ENCODE results near the gene GIMAP5. TPM values are rescaled to one million over a fixed set of nuclear protein-coding genes. Genes with fewer than 3 reads are reported as not detected.

The GIMAP5 gene
- total RNA-seq, 1 donor from 2014 or later = 0.14 TPM

- H3K4me2 ChIP-seq (ENCODE audit: low read length) = no peak overlapping the region
- H3K36me3 Mint-ChIP-seq (ENCODE audit: low read depth, unreplicated experiment) = peaks cover 1% of the 10 kb centered on the region
- H4K20me1 ChIP-seq (ENCODE audit: insufficient read depth, low read length) = no peaks in the 10 kb centered on the region
- H3K4me3 ChIP-seq (ENCODE audit: insufficient read depth, low read depth, low read length) = no peak overlapping the region
- H3K4me1 Mint-ChIP-seq (ENCODE audit: low read depth, unreplicated experiment) = no peaks in the 10 kb centered on the region
- no peaks in the 10 kb centered on the region for H3K4me1 ChIP-seq (ENCODE audit: insufficient read depth, low read length)
- TF ChIP-seq CTCF (IDR thresholded peaks at IDR 0.05; ENCODE audit: insufficient read depth, low read depth, low read length) = no peak
- no peak for TF ChIP-seq EZH2 (IDR thresholded peaks at IDR 0.05; ENCODE audit: insufficient read depth, low read length)
- H3K27ac Mint-ChIP-seq (ENCODE audit: unreplicated experiment) = no peak overlapping the region
- DNase-seq (ENCODE audit: low read depth) (no peak), FAIRE-seq (no peak)
- peaks cover 3% of the 10 kb centered on the region for H3K9me3 Mint-ChIP-seq (ENCODE audit: unreplicated experiment)
- H3K79me2 ChIP-seq (ENCODE audit: insufficient read depth, low read length) = no peaks in the 10 kb centered on the region
- H2AFZ ChIP-seq (ENCODE audit: low read depth, low read length) = no peak overlapping the region
- H3K36me3 ChIP-seq (ENCODE audit: insufficient read depth, low read length) = no peaks in the 10 kb centered on the region
- H3K4me3 Mint-ChIP-seq (ENCODE audit: unreplicated experiment) = no peak overlapping the region
- H3K27me3 ChIP-seq (ENCODE audit: insufficient read depth, low read length) = no peaks in the 10 kb centered on the region
- no peak overlapping the region for H3K27ac ChIP-seq (ENCODE audit: low read depth, low read length)
- H3K27me3 Mint-ChIP-seq (ENCODE audit: low read depth, unreplicated experiment) = peaks cover 81% of the 10 kb centered on the region
- H3K9me3 ChIP-seq (ENCODE audit: insufficient read depth, low read depth, low read length) = no peaks in the 10 kb centered on the region
- H3K9ac ChIP-seq (ENCODE audit: low read length) = no peak overlapping the region
Observed at GRCh38 chr7:150742286-150742968, 5.2 kb downstream of the GIMAP5 start.

GRCh38 chr7:150744041-150744656, 6.9 kb downstream of the GIMAP5 start:
- Histone ChIP-seq H2AFZ (ENCODE audit: low read depth, low read length) (no peak overlapping the region), H3K36me3 (ENCODE audit: insufficient read depth, low read length) (no peaks in the 10 kb centered on the region), H3K9me3 (ENCODE audit: insufficient read depth, low read depth, low read length) (no peaks in the 10 kb centered on the region), H3K4me1 (ENCODE audit: insufficient read depth, low read length) (no peaks in the 10 kb centered on the region), H3K9ac (ENCODE audit: low read length) (no peak overlapping the region), H3K79me2 (ENCODE audit: insufficient read depth, low read length) (no peaks in the 10 kb centered on the region), H3K4me2 (ENCODE audit: low read length) (no peak overlapping the region), H4K20me1 (ENCODE audit: insufficient read depth, low read length) (no peaks in the 10 kb centered on the region), H3K27me3 (ENCODE audit: insufficient read depth, low read length) (no peaks in the 10 kb centered on the region), H3K4me3 (ENCODE audit: insufficient read depth, low read depth, low read length) (no peak overlapping the region), H3K27ac (ENCODE audit: low read depth, low read length) (no peak overlapping the region)
- no peak overlapping the region for H3K27ac Mint-ChIP-seq (ENCODE audit: unreplicated experiment)
- H3K4me3 Mint-ChIP-seq (ENCODE audit: unreplicated experiment) = no peak overlapping the region
- TF ChIP-seq CTCF (IDR thresholded peaks at IDR 0.05; ENCODE audit: insufficient read depth, low read depth, low read length) (no peak), EZH2 (IDR thresholded peaks at IDR 0.05; ENCODE audit: insufficient read depth, low read length) (no peak)
- H3K9me3 Mint-ChIP-seq (ENCODE audit: unreplicated experiment) = peaks cover 6% of the 10 kb centered on the region
- no peaks in the 10 kb centered on the region for H3K4me1 Mint-ChIP-seq (ENCODE audit: low read depth, unreplicated experiment)
- FAIRE-seq (no peak), DNase-seq (ENCODE audit: low read depth) (no peak)
- peaks cover 1% of the 10 kb centered on the region for H3K36me3 Mint-ChIP-seq (ENCODE audit: low read depth, unreplicated experiment)
- peaks cover 81% of the 10 kb centered on the region for H3K27me3 Mint-ChIP-seq (ENCODE audit: low read depth, unreplicated experiment)

GRCh38 chr7:150745086-150745485, 7.9 kb downstream of the GIMAP5 start:
- H3K4me3 ChIP-seq (ENCODE audit: insufficient read depth, low read depth, low read length) = no peak overlapping the region
- no peak for TF ChIP-seq EZH2 (IDR thresholded peaks at IDR 0.05; ENCODE audit: insufficient read depth, low read length)
- no peak for TF ChIP-seq CTCF (IDR thresholded peaks at IDR 0.05; ENCODE audit: insufficient read depth, low read depth, low read length)
- no peak overlapping the region for H3K9ac ChIP-seq (ENCODE audit: low read length)
- DNase-seq (ENCODE audit: low read depth) (no peak), FAIRE-seq (no peak)
- H3K4me2 ChIP-seq (ENCODE audit: low read length) = no peak overlapping the region
- H3K27ac ChIP-seq (ENCODE audit: low read depth, low read length) = no peak overlapping the region
- H4K20me1 ChIP-seq (ENCODE audit: insufficient read depth, low read length) = no peaks in the 10 kb centered on the region
- no peak overlapping the region for H2AFZ ChIP-seq (ENCODE audit: low read depth, low read length)
- no peaks in the 10 kb centered on the region for H3K27me3 ChIP-seq (ENCODE audit: insufficient read depth, low read length)
- no peak overlapping the region for H3K4me3 Mint-ChIP-seq (ENCODE audit: unreplicated experiment)
- H3K27ac Mint-ChIP-seq (ENCODE audit: unreplicated experiment) = no peak overlapping the region
- no peaks in the 10 kb centered on the region for H3K4me1 Mint-ChIP-seq (ENCODE audit: low read depth, unreplicated experiment)
- no peaks in the 10 kb centered on the region for H3K79me2 ChIP-seq (ENCODE audit: insufficient read depth, low read length)
- no peaks in the 10 kb centered on the region for H3K9me3 ChIP-seq (ENCODE audit: insufficient read depth, low read depth, low read length)
- H3K9me3 Mint-ChIP-seq (ENCODE audit: unreplicated experiment) = peaks cover 6% of the 10 kb centered on the region
- H3K4me1 ChIP-seq (ENCODE audit: insufficient read depth, low read length) = no peaks in the 10 kb centered on the region
- peaks cover 80% of the 10 kb centered on the region for H3K27me3 Mint-ChIP-seq (ENCODE audit: low read depth, unreplicated experiment)
- peaks cover 1% of the 10 kb centered on the region for H3K36me3 Mint-ChIP-seq (ENCODE audit: low read depth, unreplicated experiment)
- no peaks in the 10 kb centered on the region for H3K36me3 ChIP-seq (ENCODE audit: insufficient read depth, low read length)
